Kidney epithelial cell (primary cell): Measurements from ENCODE around the gene NKPD1. TPM values are rescaled to one million over a fixed set of nuclear protein-coding genes. Genes with fewer than 3 reads are reported as not detected.

ENCODE experiments used
- DNase-seq: peaks from one replicate; pipeline ENCODE4 v3.0.0-alpha.2; 2010; ENCODE audit warnings: low read depth
- H3K27me3 ChIP-seq: 2 replicates; pipeline ENCODE4 v1.6.0; 2011; ENCODE audit warnings: low read length; ENCODE audit not compliant: control insufficient read depth, insufficient read depth
- H3K36me3 ChIP-seq: 2 replicates; pipeline ENCODE4 v1.5.1; 2011; ENCODE audit warnings: low read length; ENCODE audit not compliant: control insufficient read depth, insufficient read depth
- H3K4me3 ChIP-seq: 2 replicates; pipeline ENCODE4 v1.5.1; 2011; ENCODE audit warnings: low read depth, mild to moderate bottlenecking, control low read depth, low read length
- CTCF ChIP-seq: IDR thresholded peaks from 2 replicates; pipeline ENCODE4 v1.5.1; 2011; ENCODE audit warnings: mild to moderate bottlenecking, moderate library complexity, low read length, control low read depth, inconsistent platforms; ENCODE audit not compliant: insufficient read depth, poor library complexity, severe bottlenecking
- total RNA-seq: library from RNA; depleted of rRNA; stranded (reverse); fragments of >200 nt; gene quantifications from 2 replicates; pipeline ENCODE4 v1.2.3, GENCODE V29; 2015

NKPD1 gene
- total RNA-seq, 1 donor from 2014 or later: 0.46 TPM

DNA sequence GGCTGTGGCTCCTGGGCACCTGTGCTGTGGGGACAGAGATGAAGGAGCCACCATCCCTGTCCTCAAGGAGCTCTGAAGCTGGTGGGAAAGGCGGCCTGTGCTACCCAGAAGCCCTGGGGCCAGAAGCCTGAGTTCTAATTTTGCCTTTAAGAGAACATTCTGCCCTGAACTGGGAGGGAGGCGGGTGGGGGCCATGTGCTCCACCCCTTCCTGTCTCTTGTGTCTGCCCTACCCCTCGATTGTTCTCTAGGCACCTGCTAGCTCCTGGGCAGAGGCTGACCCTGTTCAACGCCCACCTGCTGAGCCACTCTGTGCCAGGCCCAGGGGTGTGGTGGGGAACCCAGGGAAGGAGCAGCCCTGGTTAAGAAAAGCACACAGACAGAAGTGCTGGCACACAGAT is 11.4 kb upstream of the NKPD1 start:
- H3K27me3 ChIP-seq: no peaks in the 10 kb centered on the region
- H3K4me3 ChIP-seq: no peak overlapping the region
- no peak for DNase-seq
- no peak for TF ChIP-seq CTCF
- H3K36me3 ChIP-seq: no peaks in the 10 kb centered on the region

GRCh38 chr19:45171211-45171623 is 10.4 kb upstream of the NKPD1 start:
- no peak overlapping the region for H3K4me3 ChIP-seq
- no peak for DNase-seq
- no peak for TF ChIP-seq CTCF
- H3K36me3 ChIP-seq: no peaks in the 10 kb centered on the region
- no peaks in the 10 kb centered on the region for H3K27me3 ChIP-seq

GRCh38 chr19:45170146-45171106 is 9.6 kb upstream of the NKPD1 start:
- Histone ChIP-seq H3K4me3 (no peak overlapping the region), H3K36me3 (no peaks in the 10 kb centered on the region), H3K27me3 (no peaks in the 10 kb centered on the region)
- no peak for DNase-seq
- TF ChIP-seq CTCF: no peak

- H3K27me3 ChIP-seq: no peaks in the 10 kb centered on the region
- H3K4me3 ChIP-seq: no peak overlapping the region
- no peak for DNase-seq
- H3K36me3 ChIP-seq: no peaks in the 10 kb centered on the region
- no peak for TF ChIP-seq CTCF
Observed at GRCh38 chr19:45169602-45170001, 8.8 kb upstream of the NKPD1 start.

DNA sequence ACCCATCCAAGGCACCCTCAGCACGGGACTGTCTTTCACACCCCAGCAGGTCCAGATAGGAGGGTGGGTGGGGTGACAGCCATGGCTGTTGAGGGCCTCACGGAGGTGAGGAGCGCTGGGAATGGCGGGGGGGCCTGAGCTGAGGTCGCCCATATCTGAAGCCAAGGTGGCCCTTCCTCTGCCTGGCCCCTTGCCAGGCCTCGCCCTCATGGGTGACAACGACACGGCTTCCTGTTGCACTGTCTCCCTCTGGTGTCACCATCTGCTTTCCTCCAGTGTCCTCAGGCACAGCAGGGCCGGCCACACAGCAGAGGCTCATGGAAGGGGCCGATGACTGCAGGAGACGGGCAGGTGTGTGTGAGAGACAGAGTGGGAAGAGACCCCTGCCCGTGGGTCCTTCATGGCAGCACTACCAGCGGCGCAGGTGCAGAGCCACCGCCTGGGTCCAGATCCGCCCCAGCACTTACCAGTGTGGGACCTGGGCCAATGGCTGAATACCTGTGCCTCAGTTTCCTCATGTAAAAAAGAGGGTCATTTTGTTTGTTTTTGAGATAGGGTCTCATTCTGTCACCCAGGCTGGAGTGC is 8.1 kb upstream of the NKPD1 start:
- H3K36me3 ChIP-seq: no peaks in the 10 kb centered on the region
- no peak overlapping the region for H3K4me3 ChIP-seq
- no peaks in the 10 kb centered on the region for H3K27me3 ChIP-seq
- no peak for DNase-seq
- TF ChIP-seq CTCF: no peak
